SH-SY5Y (cell line): ENCODE data around the gene CORO2A.

Experiments used
- GATA2 ChIP-seq: IDR thresholded peaks from 2 replicates; pipeline ENCODE4 v1.6.1; 2011; ENCODE audit warnings: mild to moderate bottlenecking, low read depth, low read length
- GATA3 ChIP-seq: IDR thresholded peaks from 2 replicates; pipeline ENCODE4 v1.6.1; 2011; ENCODE audit warnings: low read depth, mild to moderate bottlenecking, low read length, moderate library complexity

- TF ChIP-seq GATA3 (no peak), GATA2 (no peak)
These were observed 42.3 kb downstream of the CORO2A start for GRCh38 chr9:98150164-98150563.
